Stimulated activated CD4-positive, alpha-beta T cell treated with anti-CD3 and anti-CD28 coated beads, TNF-alpha, amount 100 ng/mL, for 24 hours (primary cell): ENCODE results near the gene PUS10.
A peak's percentile ranks its signal among the peaks of the same experiment; 100 is the strongest.
"Not testable (repeated sequence)": the region's sequence is repeated elsewhere in the genome, so short reads cannot be mapped to it uniquely, and the experiment has no call there.

ENCODE experiments used
- DNase-seq, 3 experiments: peaks; one replicate each; pipeline ENCODE4 v3.0.0-alpha.2; 2020; ENCODE audit warnings: low read depth in 3 of 3

Gene PUS10

DNA sequence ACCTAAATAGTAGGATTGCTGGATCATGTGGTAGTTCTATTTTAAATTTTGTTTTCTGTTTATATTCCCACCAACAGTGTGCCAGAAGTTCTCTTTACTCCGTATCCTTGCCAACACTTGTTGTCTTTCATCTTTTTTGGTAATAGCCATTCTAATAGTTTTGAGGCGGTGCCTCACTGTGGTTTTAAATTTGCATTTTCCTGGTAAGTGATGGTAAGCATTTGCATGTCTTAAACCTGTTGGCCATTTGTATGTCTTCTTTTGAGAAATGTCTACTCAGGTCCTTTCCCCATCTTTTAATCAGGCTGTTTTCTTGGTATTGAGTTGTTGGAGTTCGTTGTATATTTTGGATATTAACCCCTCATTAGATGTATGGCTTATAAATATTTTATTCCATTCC is 85.1 kb downstream of the PUS10 start:
- DNase-seq = no peak

DNA sequence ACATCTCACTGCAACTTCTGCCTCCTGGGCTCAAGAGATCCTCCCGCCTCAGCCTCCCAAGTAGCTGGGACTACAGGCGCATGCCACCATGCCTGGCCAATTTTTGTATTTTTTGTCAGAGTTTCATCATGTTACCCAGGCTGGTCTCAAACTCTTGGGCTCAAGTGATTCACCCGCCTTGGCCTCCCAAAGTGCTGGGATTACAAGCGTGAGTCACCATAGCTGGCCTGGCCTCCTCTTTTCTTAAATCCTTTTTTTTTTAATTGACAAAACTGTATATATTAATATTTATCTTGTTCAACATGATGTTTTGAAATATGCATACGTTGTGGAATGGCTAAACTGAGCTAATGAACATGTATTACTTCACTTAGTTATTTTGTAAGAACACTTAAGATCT is 86.0 kb downstream of the PUS10 start:
- not testable (repeated sequence) for DNase-seq

GRCh38 chr2:60926741-60927552 is 91.1 kb downstream of the PUS10 start:
- no peak for DNase-seq

- no peak for DNase-seq
Measured at GRCh38 chr2:60925994-60926740, 91.9 kb downstream of the PUS10 start.

DNA sequence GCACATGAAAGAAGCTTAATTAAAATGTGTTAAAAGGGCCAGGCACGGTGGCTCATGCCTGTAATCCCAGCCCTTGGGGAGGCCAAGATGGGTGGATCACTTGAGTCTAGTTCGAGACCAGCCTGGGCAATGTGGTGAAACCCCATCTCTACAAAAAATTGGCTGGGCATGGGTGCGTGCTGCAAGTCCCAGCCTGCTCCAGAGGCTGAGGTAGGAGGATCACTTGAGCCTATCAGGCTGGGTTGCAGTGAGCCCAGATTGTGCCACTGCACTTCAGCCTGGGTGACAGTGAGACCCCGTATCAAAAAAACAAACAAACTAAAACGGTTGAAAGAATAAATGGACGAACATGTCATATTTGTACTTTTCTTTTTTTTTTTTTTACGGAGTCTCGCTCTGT is 110.7 kb downstream of the PUS10 start:
- no peak for DNase-seq

DNA sequence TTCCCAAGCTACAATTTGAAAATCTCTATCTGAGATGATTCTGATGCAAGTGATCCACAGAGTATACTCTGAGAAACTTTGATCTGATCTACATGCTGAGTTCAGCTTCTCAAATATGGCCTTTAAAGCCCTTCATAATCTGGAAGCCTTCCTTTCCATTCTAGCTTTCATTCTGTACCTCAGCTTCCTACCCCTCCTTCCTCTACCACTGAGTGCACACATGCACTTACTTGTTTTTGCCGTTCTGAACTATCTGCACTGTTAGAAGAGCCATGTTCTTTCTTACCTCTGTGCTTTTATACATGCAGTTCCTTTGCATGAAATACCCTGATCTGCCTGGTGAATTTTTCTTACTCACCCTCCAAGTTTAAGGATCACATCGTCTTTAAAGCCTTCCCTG is 111.7 kb downstream of the PUS10 start:
- DNase-seq = no peak

DNA sequence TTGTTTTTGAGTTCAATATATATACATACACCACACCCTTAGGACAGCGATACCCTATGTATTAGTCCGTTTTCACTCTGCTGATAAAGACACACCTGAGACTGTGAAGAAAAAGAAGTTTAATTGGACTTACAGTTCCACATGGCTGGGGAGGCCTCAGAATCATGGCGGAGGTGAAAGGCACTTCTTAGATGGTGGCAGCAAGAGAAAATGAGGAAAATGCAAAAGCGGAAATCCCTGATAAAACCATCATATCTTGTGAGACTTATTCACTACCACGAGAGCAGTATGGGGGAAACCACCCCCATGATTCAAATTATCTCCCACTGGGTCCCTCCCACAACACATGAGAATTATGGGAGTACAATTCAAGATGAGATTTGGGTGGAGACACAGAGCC is 112.2 kb downstream of the PUS10 start:
- not testable (repeated sequence) for DNase-seq

- DNase-seq = not testable (repeated sequence)
Measured at GRCh38 chr2:60901296-60901695, 116.8 kb downstream of the PUS10 start.

- DNase-seq = no peak
Measured at GRCh38 chr2:60899892-60900249, 118.2 kb downstream of the PUS10 start.

DNA sequence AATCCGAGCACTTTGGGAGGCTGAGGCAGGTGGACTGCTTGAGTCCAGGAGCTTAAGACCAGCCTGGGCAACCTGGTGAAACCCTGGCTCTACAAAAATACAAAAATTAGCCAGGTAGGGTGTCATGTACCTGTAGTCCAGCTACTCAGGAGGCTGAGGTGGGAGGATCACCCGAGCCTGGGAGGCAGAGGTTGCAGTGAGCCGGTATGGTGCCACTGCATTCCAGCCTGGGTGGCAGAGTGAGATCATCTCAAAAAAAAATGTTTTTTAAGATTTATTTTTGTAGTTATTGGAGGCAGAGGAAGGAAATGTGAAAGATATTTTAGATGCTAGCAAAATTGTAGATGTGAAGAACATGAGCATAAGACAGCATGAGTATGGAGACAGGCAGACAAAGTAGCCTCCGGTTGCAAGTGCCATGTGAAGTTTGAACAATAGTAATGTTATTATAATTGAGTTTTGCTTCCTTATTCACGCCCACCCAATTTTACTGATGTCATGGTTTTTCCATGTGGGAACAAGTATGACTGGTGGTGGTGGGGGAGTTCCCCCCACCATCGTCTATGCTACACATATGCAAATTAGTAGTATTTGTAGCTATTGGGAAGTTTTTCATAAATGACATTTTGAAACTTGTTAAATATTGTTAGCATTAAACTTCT is 118.7 kb downstream of the PUS10 start:
- peak; percentile 35 to 75 (median 43) for DNase-seq

- DNase-seq = no peak
Measured at GRCh38 chr2:60898567-60898966, 119.5 kb downstream of the PUS10 start.
